D721Med (cell line): Measurements from ENCODE around the gene NDRG2.
"Not testable (repeated sequence)": the region's sequence is repeated elsewhere in the genome, so short reads cannot be mapped to it uniquely, and the experiment has no call there.

Source experiments
- DNase-seq: peaks from one replicate; pipeline ENCODE4 v3.0.0; 2011; ENCODE audit warnings: low spot score; ENCODE audit not compliant: insufficient read length
- FAIRE-seq: peaks from 2 replicates; lab custom pipeline; 2011; peaks lifted over from hg19 to GRCh38; lab: Jason Lieb, UNC
- CTCF ChIP-seq: IDR thresholded peaks from 2 replicates; pipeline ENCODE4 v1.5.1; 2012; ENCODE audit warnings: mild to moderate bottlenecking, control low read depth; ENCODE audit not compliant: insufficient read depth; ENCODE audit errors: missing control alignments

The NDRG2 gene

GRCh38 chr14:21016413-21017190 lies 8.3 kb downstream of the NDRG2 start:
- FAIRE-seq (no peak), DNase-seq (no peak)
- no peak for TF ChIP-seq CTCF

DNA sequence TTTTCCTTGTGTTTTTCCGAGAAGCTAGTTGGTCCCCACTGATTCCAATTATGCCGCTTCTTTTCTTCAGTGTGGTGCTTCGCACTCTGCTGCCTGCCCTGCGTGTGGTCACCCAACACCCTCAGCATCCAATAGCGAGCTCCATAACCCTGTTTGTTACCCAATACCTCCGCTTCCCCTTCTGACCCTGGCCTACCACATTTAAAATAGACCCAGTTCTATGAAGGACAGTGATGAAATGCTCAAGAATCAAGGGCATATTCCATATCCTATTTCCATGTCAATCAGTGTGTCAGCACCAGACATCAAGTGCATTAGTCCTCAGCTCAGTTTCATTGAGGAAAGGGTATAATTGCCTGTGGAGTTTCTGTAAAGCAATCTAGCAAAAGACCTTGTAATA lies 9.5 kb downstream of the NDRG2 start:
- DNase-seq, result no peak
- TF ChIP-seq CTCF, result no peak
- no peak for FAIRE-seq

GRCh38 chr14:21014761-21015190 lies 10.1 kb downstream of the NDRG2 start:
- peak; percentile 63 for FAIRE-seq
- TF ChIP-seq CTCF, result peak; percentile 95
- peak; percentile 53 for DNase-seq

GRCh38 chr14:21011136-21011535 lies 13.7 kb downstream of the NDRG2 start:
- TF ChIP-seq CTCF, result no peak
- DNase-seq, result no peak
- no peak for FAIRE-seq

DNA sequence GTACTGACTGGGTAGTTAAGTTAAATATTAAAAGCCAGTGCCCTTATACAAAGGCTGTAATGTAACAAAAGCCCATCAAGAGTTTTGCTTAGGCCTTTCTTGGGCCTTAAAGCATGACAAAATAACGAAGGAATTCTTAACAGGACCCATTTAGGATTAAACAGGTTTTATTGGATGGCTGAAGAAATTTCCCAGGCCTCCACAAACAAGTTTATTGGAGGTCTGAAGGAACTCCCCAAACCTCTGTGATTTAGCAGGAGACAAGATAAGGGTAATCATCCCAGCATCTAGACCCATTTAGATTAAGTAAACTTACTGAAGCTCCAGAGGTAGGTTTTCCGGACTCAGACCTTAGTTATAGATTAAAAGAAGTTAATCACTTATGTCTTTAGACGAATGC lies 15.1 kb downstream of the NDRG2 start:
- not testable (repeated sequence) for DNase-seq

DNA sequence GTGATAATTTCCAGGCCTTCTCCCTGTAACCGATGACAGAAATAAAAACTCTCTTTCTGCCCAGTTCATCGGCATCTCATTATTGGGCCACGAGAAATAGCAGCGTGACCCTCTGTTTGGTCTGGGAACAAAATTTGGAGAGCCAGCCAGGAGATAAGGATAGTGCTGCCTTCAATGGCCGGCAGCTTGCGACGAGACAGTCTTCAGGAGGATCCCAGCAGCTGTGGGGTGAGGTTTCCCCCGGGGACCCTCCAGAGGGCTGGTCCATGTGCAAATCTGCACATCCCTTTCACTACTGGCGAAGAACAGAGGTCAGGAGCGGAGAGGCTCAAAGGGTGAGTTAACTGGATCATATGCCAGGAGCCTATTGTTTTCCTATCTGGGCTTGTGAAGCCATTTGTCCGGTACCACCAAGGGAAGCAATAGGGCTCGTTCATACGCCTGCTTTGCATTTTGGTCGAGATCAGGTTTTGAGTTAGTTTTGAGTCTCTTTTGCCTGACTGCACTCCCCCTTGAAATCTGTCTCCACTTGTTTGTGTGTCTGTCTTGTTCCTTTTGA lies 21.0 kb downstream of the NDRG2 start:
- no peak for FAIRE-seq
- TF ChIP-seq CTCF, result no peak
- no peak for DNase-seq

More for the DNA sequence above, 15.1 kb downstream of the NDRG2 start:
- not testable (repeated sequence) for FAIRE-seq

DNA sequence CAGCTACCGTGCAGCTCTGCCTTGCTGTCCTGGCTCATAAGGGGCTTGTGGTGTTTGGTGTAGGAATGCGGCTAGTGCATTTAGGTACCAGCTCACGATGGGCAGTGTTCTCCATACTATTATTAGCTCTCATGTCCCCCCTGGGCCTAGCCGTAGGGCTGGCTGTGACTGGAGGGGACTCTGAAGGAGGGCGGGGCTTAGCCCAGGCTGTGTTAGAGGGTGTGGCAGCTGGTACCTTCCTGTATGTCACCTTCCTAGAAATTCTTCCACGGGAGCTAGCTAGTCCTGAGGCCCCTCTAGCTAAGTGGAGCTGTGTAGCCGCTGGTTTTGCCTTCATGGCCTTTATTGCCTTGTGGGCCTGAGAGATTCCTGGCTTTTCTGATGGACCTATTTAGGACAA lies 23.6 kb downstream of the NDRG2 start:
- TF ChIP-seq CTCF, result no peak
- DNase-seq, result no peak
- FAIRE-seq, result no peak
